Measurements from ENCODE around the gene OPA1.

The OPA1 gene

DNA sequence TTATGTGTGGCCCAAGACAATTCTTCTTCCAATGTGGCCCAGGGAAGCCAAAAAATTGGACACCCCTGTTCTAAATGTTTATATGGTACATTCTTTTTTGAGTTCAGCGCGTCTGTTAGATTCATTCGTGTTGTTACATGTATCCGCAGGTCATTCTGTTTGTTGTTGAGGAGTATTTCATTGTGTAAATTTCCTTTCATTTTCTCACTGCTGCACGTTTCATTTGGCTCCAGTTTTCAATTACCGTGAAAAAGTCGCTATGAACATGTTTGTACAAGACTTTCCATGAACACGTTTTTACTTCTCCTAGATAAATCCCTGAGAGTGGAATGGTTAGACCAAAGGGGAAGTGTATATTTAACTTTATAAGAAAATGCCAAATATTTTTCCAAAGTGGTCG lies 7.5 kb upstream of the OPA1 start:
- no peak overlapping the region for H3K9ac ChIP-seq (ENCODE audit: low read depth, low read length)
- H3K4me3 ChIP-seq (ENCODE audit: low read depth in 1 of 2, low read length in 2 of 2): no peak overlapping the region
- no peaks in the 10 kb centered on the region for H3K4me1 ChIP-seq (ENCODE audit: insufficient read depth, low read length)
- ATAC-seq (ENCODE audit: insufficient read depth, low read depth) (no peak), DNase-seq (no peak)
- no peak overlapping the region for H2AFZ ChIP-seq (ENCODE audit: low read depth, low read length)
- H3K9me3 ChIP-seq (ENCODE audit: insufficient read depth, low read length, severe bottlenecking): no peaks in the 10 kb centered on the region
- no peaks in the 10 kb centered on the region for H3K27me3 ChIP-seq (ENCODE audit: insufficient read depth, low read length, poor library complexity)
- no peaks in the 10 kb centered on the region for H4K20me1 ChIP-seq (ENCODE audit: insufficient read depth, low read length)
- no peak for TF ChIP-seq EZH2 (IDR thresholded peaks at IDR 0.05; ENCODE audit: borderline replicate concordance, low read depth, low read length, severe bottlenecking)
- H3K4me2 ChIP-seq (ENCODE audit: insufficient read depth, low read length): no peak overlapping the region
- no peaks in the 10 kb centered on the region for H3K79me2 ChIP-seq (ENCODE audit: insufficient read depth, low read length)
- H3K27ac ChIP-seq (ENCODE audit: low read length): no peak overlapping the region
- H3K36me3 ChIP-seq (ENCODE audit: insufficient read depth, low read length): no peaks in the 10 kb centered on the region

DNA sequence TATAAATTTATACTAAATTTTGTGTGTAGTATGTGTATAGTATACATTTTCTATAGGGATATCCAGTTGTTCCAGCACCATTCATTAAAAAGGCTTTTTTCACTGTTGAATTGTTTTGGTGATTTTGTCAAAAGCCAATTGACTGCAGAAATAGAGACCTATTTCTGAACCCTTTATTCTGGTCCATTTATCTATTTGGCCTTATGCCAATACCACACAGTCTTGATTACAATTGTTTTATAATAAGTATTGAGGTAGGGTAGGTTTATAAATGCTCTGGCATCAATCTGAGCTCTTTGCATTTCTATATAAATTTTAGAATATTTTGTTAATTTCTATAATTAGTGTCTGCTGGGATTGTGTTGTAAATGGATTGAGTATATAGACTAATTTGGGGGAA lies 6.5 kb upstream of the OPA1 start:
- Histone ChIP-seq H3K36me3 (ENCODE audit: insufficient read depth, low read length) (no peaks in the 10 kb centered on the region), H3K9me3 (ENCODE audit: insufficient read depth, low read length, severe bottlenecking) (no peaks in the 10 kb centered on the region), H3K27ac (ENCODE audit: low read length) (no peak overlapping the region), H3K4me2 (ENCODE audit: insufficient read depth, low read length) (no peak overlapping the region), H4K20me1 (ENCODE audit: insufficient read depth, low read length) (no peaks in the 10 kb centered on the region), H3K27me3 (ENCODE audit: insufficient read depth, low read length, poor library complexity) (no peaks in the 10 kb centered on the region), H3K9ac (ENCODE audit: low read depth, low read length) (no peak overlapping the region), H3K4me1 (ENCODE audit: insufficient read depth, low read length) (peaks cover 3% of the 10 kb centered on the region; the same call in 1 of the 2 replicates), H3K79me2 (ENCODE audit: insufficient read depth, low read length) (no peaks in the 10 kb centered on the region), H2AFZ (ENCODE audit: low read depth, low read length) (no peak overlapping the region), H3K4me3 (ENCODE audit: low read depth in 1 of 2, low read length in 2 of 2) (no peak overlapping the region)
- no peak for ATAC-seq (ENCODE audit: insufficient read depth, low read depth)
- no peak for DNase-seq
- no peak for TF ChIP-seq EZH2 (IDR thresholded peaks at IDR 0.05; ENCODE audit: borderline replicate concordance, low read depth, low read length, severe bottlenecking)
- no peak for TF ChIP-seq CTCF (IDR thresholded peaks at IDR 0.05; ENCODE audit: borderline replicate concordance, extremely low read depth, low read length, poor library complexity, severe bottlenecking)

- no peak overlapping the region for H3K4me2 ChIP-seq (ENCODE audit: insufficient read depth, low read length)
- ATAC-seq (ENCODE audit: insufficient read depth, low read depth): no peak
Measured at GRCh38 chr3:193589129-193589528, 3.9 kb upstream of the OPA1 start.

DNA sequence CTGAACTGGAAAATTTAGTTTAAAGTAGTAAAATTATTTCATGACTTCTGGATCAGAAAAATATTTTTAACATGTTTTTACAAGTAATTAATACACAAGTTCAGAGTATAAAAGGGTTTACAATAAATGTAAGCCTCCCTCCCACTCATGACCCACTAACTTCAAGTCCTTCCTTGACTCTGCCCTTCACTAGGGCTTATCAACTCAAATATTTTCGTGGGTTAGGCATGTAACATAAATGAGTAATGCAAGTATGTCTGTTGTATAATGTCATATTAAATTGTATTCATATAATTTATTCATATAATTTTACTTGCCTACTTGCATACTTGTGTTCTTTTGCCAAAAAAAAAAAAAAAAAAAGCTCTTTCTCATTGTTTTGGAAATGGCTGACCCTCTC lies 3.4 kb upstream of the OPA1 start:
- H3K4me3 ChIP-seq (ENCODE audit: low read depth in 1 of 2, low read length in 2 of 2): no peak overlapping the region
- no peaks in the 10 kb centered on the region; the same call in 1 of the 2 replicates for H3K36me3 ChIP-seq (ENCODE audit: insufficient read depth, low read length)
- H3K79me2 ChIP-seq (ENCODE audit: insufficient read depth, low read length): peaks cover 28% of the 10 kb centered on the region
- H3K27me3 ChIP-seq (ENCODE audit: insufficient read depth, low read length, poor library complexity): no peaks in the 10 kb centered on the region
- ATAC-seq (ENCODE audit: insufficient read depth, low read depth) (no peak), DNase-seq (no peak)
- peaks cover 21% of the 10 kb centered on the region for H3K4me1 ChIP-seq (ENCODE audit: insufficient read depth, low read length)
- TF ChIP-seq CTCF (IDR thresholded peaks at IDR 0.05; ENCODE audit: borderline replicate concordance, extremely low read depth, low read length, poor library complexity, severe bottlenecking) (no peak), EZH2 (IDR thresholded peaks at IDR 0.05; ENCODE audit: borderline replicate concordance, low read depth, low read length, severe bottlenecking) (no peak)
- no peaks in the 10 kb centered on the region for H3K9me3 ChIP-seq (ENCODE audit: insufficient read depth, low read length, severe bottlenecking)
- no peak overlapping the region for H3K4me2 ChIP-seq (ENCODE audit: insufficient read depth, low read length)
- no peak overlapping the region for H2AFZ ChIP-seq (ENCODE audit: low read depth, low read length)
- no peak overlapping the region for H3K27ac ChIP-seq (ENCODE audit: low read length)
- no peaks in the 10 kb centered on the region for H4K20me1 ChIP-seq (ENCODE audit: insufficient read depth, low read length)
- no peak overlapping the region for H3K9ac ChIP-seq (ENCODE audit: low read depth, low read length)

More at GRCh38 chr3:193589129-193589528, 3.9 kb upstream of the OPA1 start:
- H3K4me1 ChIP-seq (ENCODE audit: insufficient read depth, low read length): peaks cover 17% of the 10 kb centered on the region
- no peak overlapping the region for H2AFZ ChIP-seq (ENCODE audit: low read depth, low read length)
- no peak for TF ChIP-seq CTCF (IDR thresholded peaks at IDR 0.05; ENCODE audit: borderline replicate concordance, extremely low read depth, low read length, poor library complexity, severe bottlenecking)
- TF ChIP-seq EZH2 (IDR thresholded peaks at IDR 0.05; ENCODE audit: borderline replicate concordance, low read depth, low read length, severe bottlenecking): no peak
- H3K79me2 ChIP-seq (ENCODE audit: insufficient read depth, low read length): peaks cover 24% of the 10 kb centered on the region
- no peaks in the 10 kb centered on the region; the same call in 1 of the 2 replicates for H3K36me3 ChIP-seq (ENCODE audit: insufficient read depth, low read length)
- H3K9me3 ChIP-seq (ENCODE audit: insufficient read depth, low read length, severe bottlenecking): no peaks in the 10 kb centered on the region
- H4K20me1 ChIP-seq (ENCODE audit: insufficient read depth, low read length): no peaks in the 10 kb centered on the region
- no peaks in the 10 kb centered on the region for H3K27me3 ChIP-seq (ENCODE audit: insufficient read depth, low read length, poor library complexity)
- H3K27ac ChIP-seq (ENCODE audit: low read length): no peak overlapping the region
- no peak overlapping the region for H3K9ac ChIP-seq (ENCODE audit: low read depth, low read length)
- DNase-seq: no peak
- H3K4me3 ChIP-seq (ENCODE audit: low read depth in 1 of 2, low read length in 2 of 2): no peak overlapping the region

All from DND-41 (cell line).